HG03159 (cell line): ENCODE data around the gene ABCF3.

Source experiments
- ATAC-seq: cut with Tn5 transposase; IDR thresholded peaks from one replicate; pipeline ENCODE4 v1.9.1; 2021; ENCODE audit warnings: mild to moderate bottlenecking, moderate library complexity; ENCODE audit not compliant: unreplicated experiment

Gene ABCF3

DNA sequence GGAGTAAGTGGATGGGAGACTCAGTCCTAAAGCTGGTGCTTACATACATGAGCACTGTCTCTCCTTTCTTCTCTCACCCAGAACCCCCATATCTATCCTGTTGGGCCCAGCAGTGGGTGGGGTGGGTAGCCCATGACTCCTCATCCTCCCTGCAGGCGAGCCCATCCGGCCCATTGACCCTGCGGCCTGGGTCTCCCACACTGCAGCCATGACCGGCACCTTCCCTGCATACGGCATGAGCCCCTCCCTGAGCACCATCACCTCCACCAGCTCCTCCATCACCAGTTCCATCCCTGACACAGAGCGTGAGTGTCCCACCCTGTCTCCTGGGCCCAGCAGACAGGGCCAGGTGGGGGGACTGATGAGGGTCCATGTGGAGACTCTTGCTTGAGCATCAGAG is 19.3 kb upstream of the ABCF3 start:
- no peak for ATAC-seq

GRCh38 chr3:184167786-184168185 is 18.2 kb upstream of the ABCF3 start:
- ATAC-seq = no peak

DNA sequence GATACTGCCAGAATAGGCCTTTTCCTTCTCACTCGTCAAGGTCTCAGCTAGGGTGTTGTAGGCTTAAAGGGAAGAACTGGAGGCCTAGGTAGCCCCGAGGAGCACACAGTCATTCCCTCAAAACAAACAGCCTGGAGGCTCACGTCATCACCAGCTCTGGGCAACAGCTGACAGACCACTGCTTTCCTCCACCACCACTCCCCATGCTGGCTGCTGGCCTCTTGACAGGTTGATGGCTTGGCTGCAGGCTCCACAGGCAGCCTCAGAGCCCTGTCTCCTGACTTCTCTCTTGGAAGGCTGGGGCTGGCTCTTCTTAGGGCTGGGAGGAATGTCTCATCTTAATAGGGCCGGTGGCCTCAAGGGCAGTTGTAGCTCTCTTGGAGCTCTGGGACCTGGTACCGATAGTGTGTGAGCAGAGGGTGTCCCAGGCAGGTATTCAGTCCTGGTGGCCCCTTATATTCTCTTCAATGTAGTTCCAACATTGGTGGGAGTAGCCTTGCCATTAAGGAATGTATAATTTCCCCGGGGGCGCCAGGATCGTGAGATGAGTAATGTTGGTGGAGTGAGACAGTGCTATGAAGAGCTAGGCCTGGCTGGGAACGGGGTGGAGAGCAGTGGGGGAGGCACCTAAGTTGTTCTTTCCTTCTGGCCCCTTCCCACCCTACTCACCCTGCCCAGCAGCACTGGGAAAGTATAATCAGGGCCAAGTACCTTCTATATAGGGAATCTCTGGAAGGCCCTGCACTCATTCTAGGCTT is 17.5 kb upstream of the ABCF3 start:
- ATAC-seq = no peak

- no peak for ATAC-seq
Observed at GRCh38 chr3:184169896-184170875, 15.8 kb upstream of the ABCF3 start.

DNA sequence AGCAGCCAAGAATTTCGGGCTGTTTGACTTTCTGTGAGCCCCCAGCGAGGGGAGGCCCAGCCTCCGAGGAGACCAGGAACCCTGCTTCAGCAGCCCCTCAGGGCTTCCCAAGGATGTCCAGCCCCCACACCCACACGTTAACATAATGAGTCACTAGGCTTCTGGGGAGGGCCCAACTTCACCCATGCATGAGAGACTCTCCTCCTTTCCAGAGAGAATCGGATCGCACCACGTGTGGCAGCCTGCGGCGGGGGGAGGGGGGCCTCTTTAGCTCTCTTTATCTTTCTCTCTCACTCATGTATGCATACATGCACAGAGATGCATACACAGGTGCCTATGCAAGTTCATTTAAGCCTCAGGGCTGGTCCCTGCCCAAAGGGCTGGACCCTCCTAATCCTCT is 14.4 kb upstream of the ABCF3 start:
- no peak for ATAC-seq

GRCh38 chr3:184172681-184173373 is 13.2 kb upstream of the ABCF3 start:
- ATAC-seq = no peak

GRCh38 chr3:184173374-184173722 is 12.7 kb upstream of the ABCF3 start:
- ATAC-seq = no peak

DNA sequence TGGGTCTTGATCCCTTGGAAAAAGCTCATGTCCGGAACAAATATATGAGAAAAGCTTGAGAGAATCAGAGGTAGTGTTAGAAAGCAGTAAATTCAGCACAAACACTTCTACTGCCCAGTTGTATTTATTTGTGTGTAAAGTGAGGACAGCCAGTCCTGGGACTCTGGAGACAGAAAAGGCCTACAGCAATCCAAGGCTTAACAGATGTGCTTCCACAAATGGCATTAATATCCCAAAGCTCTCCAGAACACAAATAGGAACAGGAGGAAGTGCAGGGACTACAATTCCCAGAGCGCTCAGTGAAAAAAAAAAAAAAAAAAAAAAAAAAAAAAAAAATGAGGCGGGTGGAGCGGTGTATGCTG is 11.7 kb upstream of the ABCF3 start:
- ATAC-seq = no peak

DNA sequence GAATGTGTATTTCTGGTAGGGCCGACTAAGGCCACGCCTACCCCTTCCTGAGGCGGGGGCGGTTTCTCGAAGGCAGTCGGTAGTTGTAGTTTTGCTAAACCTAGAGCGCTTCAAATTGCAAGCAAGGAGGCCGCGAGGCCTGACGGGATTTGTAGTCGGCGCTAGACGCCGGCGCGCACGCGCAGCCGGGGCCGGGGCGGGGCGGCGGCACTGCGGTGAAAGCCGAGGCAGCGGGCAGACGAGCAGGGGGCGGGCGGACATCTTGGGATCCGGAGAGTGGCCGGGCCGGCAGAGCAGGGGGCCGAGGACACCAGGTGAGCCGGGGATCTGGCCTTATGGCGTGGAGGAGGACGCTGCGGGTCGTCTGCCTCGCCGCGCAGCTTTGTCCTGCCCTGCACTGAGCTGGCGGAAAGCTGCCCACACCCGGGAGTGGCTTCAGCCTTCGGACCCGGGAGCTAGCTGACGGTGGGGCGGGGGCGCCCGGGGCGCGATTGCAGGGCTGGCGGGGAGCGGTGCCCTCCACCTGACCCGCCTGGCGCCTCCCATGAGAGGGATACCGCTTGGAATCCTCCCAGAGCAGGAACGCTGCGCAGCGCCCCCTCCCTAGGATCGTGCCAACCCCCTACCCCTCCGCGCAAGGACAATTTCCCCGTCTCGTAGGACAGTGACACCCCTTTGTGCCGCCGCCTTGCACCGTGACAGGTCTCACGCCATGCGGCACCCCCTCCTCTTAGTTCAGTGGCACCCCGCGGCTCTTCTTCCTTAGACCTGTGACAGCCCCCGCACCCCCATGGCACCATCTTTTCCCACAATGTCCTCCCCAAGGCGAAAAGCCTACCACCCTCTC is 11.1 kb upstream of the ABCF3 start, which contains the start of gene AP2M1:
Gene AP2M1, plus strand, starts transcription at position 210 of the 847 bp plus-strand sequence. CDS start 2,139 bp downstream, outside the sequence.
- ATAC-seq = peak; percentile 95

GRCh38 chr3:184175506-184175905 is 10.5 kb upstream of the ABCF3 start:
- ATAC-seq = no peak

- no peak for ATAC-seq
Observed at GRCh38 chr3:184175981-184176376, 10.0 kb upstream of the ABCF3 start.

DNA sequence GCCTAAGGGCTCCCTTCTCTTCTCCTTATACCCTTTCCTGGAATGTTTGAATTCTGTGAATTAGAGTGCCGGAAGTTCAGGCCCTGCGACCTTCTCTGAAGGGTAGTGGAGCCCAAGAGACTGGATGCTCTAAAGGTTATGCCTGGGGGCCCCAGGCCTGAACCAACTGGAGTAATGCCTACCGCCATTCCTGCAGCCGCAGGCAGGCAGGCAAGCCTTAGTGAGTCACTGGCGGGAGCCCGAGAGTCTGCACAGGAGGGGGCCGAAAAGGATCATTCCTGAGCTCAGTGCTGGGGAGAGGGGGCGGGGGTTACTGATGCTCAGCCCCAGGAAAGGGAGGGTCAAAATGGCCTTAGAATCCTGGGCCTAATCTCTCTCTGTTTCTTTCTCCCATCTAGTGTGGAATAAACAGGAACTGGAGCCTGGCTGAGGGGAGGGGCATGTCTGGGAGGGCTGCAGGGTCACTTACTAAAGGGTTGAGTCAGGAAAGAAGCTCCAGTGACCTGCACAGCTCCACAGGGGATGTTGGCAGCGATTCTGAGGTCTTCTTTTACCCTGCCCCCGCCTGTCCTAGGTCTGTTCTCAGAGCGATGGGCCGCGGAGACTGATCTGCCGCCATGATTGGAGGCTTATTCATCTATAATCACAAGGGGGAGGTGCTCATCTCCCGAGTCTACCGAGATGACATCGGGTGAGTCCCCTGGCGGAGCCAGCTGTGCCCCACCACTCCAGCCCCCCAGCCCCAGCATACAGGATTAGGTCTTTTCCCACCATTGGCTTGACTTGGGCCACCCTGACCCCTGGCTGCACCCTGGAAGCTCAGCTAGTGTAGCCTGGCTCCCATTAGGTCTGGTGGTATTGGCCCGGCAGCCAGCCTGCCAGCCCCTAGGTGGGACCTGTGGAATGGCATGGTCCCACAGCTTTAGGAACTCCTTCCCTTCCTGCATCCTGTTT is 9.3 kb upstream of the ABCF3 start:
- ATAC-seq = no peak

- no peak for ATAC-seq
Observed at GRCh38 chr3:184177331-184177731, 8.7 kb upstream of the ABCF3 start.

- no peak for ATAC-seq
Observed at GRCh38 chr3:184177767-184178306, 8.2 kb upstream of the ABCF3 start.

- no peak for ATAC-seq
Observed at GRCh38 chr3:184178521-184179138, 7.4 kb upstream of the ABCF3 start.

- no peak for ATAC-seq
Observed at GRCh38 chr3:184180165-184180564, 5.8 kb upstream of the ABCF3 start.

DNA sequence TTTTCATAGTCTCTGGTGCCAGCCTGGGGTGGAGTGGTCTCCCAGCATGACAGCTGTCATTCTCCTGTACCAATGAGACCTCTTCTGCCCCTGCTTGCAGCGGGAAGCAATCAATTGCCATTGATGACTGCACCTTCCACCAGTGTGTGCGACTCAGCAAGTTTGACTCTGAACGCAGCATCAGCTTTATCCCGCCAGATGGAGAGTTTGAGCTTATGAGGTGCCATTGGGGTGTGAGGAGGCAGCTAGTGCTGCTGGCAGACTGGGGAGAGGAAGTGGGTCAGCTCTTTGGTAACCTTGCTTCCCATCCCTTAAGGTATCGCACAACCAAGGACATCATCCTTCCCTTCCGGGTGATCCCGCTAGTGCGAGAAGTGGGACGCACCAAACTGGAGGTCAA is 4.4 kb upstream of the ABCF3 start:
- ATAC-seq = no peak

DNA sequence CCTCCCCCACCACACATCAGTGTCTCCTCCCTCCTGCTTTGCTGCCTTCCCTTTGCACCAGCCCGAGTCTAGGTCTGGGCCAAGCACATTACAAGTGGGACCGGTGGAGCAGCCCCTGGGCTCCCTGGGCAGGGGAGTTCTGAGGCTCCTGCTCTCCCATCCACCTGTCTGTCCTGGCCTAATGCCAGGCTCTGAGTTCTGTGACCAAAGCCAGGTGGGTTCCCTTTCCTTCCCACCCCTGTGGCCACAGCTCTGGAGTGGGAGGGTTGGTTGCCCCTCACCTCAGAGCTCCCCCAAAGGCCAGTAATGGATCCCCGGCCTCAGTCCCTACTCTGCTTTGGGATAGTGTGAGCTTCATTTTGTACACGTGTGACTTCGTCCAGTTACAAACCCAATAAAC is 2.3 kb upstream of the ABCF3 start:
- no peak for ATAC-seq
